Peyer's patch (tissue), 4 donors: ENCODE results near the gene CLIC1.

Experiments
- POLR2A ChIP-seq, 2 donors: fragments of 450-650 bp; IDR thresholded peaks; one replicate each; pipeline ENCODE4 v1.5.1; 2017; ENCODE audit warnings: antibody characterized with exemption in 2 of 2, mild to moderate bottlenecking in 2 of 2, moderate library complexity in 2 of 2
- TF ChIP-seq, protein P1 (sequence below), 6 experiments: fragments of 450-650 bp in 4 of 6; fragments of 200-600 bp in 2 of 6; sonication (generic) in 1 of 6; IDR thresholded peaks; one replicate each; pipeline ENCODE4 v1.5.1; 2017 to 2019; ENCODE audit warnings: antibody characterized with exemption in 6 of 6, mild to moderate bottlenecking in 3 of 6, moderate library complexity in 1 of 6

DNA sequence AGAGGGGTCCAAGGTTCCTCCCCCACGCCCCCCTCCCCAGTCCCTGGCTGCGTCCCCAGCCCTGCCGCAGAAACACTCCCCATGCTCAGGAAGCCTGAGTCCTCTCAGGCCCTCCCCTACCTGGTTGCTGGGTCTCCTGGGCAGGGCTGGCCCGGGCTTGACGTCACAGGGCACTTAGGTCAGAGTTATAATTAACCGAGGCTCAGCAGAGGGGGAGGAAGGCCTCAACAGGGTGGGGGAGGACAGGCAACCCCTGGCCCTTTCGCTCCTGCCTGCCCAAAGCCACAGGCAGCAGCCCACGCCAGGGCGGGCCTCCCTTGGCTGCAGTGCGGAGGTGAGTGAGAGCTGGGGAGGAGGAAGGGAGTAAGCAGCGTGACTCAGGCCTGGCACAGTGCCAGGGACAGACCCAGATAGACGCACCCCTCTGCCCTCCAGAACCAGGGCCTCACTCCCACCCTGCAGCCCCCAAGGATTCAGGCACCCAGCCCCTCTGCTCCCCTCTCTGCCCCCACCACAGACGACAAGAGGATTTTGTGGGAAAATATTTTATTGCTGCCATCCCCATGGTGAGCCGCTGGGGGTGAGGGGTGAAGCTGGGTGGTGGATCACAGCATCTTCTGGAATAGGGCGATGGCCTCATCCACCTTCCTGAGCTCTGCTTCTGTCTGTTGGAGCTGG lies 40.8 kb upstream of the CLIC1 start, which contains the start of gene VWA7:
- TF ChIP-seq, protein P1, sequence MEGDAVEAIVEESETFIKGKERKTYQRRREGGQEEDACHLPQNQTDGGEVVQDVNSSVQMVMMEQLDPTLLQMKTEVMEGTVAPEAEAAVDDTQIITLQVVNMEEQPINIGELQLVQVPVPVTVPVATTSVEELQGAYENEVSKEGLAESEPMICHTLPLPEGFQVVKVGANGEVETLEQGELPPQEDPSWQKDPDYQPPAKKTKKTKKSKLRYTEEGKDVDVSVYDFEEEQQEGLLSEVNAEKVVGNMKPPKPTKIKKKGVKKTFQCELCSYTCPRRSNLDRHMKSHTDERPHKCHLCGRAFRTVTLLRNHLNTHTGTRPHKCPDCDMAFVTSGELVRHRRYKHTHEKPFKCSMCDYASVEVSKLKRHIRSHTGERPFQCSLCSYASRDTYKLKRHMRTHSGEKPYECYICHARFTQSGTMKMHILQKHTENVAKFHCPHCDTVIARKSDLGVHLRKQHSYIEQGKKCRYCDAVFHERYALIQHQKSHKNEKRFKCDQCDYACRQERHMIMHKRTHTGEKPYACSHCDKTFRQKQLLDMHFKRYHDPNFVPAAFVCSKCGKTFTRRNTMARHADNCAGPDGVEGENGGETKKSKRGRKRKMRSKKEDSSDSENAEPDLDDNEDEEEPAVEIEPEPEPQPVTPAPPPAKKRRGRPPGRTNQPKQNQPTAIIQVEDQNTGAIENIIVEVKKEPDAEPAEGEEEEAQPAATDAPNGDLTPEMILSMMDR (IDR thresholded peaks at IDR 0.05): peak in 2 of 6 experiments; percentile 4 to 12
- peak; percentile 34 to 68 for TF ChIP-seq POLR2A (IDR thresholded peaks at IDR 0.05)
